Hepatocyte (in vitro differentiated cells): ENCODE results near the gene RP9.

ENCODE experiments used
- EZH2 ChIP-seq: fragments of 200-600 bp; sonication (generic); IDR thresholded peaks from 2 replicates; pipeline ENCODE4 v1.6.1; 2016; ENCODE audit warnings: antibody characterized with exemption, mild to moderate bottlenecking, borderline replicate concordance
- EZH2phosphoT487 ChIP-seq: fragments of 200-600 bp; sonication (generic); IDR thresholded peaks from one replicate; pipeline ENCODE4 v1.6.1; 2018; ENCODE audit warnings: antibody characterized with exemption, mild to moderate bottlenecking, low read depth, moderate library complexity; ENCODE audit not compliant: unreplicated experiment, severe bottlenecking
- TF ChIP-seq, protein P1 (sequence below): fragments of 200-600 bp; sonication (generic); IDR thresholded peaks from 2 replicates; pipeline ENCODE4 v1.5.1; 2016; ENCODE audit warnings: antibody characterized with exemption, mild to moderate bottlenecking; ENCODE audit not compliant: poor library complexity

- TF ChIP-seq EZH2 = no peak
- TF ChIP-seq, protein P1, sequence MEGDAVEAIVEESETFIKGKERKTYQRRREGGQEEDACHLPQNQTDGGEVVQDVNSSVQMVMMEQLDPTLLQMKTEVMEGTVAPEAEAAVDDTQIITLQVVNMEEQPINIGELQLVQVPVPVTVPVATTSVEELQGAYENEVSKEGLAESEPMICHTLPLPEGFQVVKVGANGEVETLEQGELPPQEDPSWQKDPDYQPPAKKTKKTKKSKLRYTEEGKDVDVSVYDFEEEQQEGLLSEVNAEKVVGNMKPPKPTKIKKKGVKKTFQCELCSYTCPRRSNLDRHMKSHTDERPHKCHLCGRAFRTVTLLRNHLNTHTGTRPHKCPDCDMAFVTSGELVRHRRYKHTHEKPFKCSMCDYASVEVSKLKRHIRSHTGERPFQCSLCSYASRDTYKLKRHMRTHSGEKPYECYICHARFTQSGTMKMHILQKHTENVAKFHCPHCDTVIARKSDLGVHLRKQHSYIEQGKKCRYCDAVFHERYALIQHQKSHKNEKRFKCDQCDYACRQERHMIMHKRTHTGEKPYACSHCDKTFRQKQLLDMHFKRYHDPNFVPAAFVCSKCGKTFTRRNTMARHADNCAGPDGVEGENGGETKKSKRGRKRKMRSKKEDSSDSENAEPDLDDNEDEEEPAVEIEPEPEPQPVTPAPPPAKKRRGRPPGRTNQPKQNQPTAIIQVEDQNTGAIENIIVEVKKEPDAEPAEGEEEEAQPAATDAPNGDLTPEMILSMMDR = no peak
- no peak for TF ChIP-seq EZH2phosphoT487
Observed at GRCh38 chr7:33089142-33089541, 20.1 kb downstream of the RP9 start.
